HCT116 (cell line): ENCODE measurements around the gene TADA2B. TPM values are rescaled to one million over a fixed set of nuclear protein-coding genes. Genes with fewer than 3 reads are reported as not detected.

Source experiments
- ATAC-seq: fragments of 200-7000 bp; cut with Tn5 transposase; 2 replicates; pipeline ENCODE4 v1.9.1; 2020; ENCODE audit warnings: mild to moderate bottlenecking, moderate library complexity
- BruUV-seq: library from RNA; stranded (reverse); fragments of 400-500 nt; replicated peaks from 2 replicates; lab custom pipeline; 2021; lab: Mats Ljungman, UMichigan
- CTCF ChIA-PET: fragments of 300-600 bp; sonication (Branson Sonifier 250); formaldehyde crosslinking; loops from one replicate; lab custom pipeline; 2021; ENCODE audit warnings: antibody characterized with exemption; lab: Charles Lee
- POLR2A ChIA-PET: fragments of 300-600, 350-600 bp; sonication (Branson Sonifier 250); formaldehyde crosslinking; loops from one replicate; lab custom pipeline; 2021; ENCODE audit warnings: antibody characterized with exemption; lab: Charles Lee
- RAD21 ChIA-PET, 2 experiments: fragments of 300-600 bp; sonication (Branson Sonifier 250); formaldehyde crosslinking; loops; one replicate each; lab custom pipeline; 2023; ENCODE audit warnings: low total read pairs in 2 of 2; ENCODE audit not compliant: uncharacterized antibody in 2 of 2, unreplicated experiment in 2 of 2, low non-redundant PET in 1 of 2; lab: Charles Lee
- DNase-seq: peaks from one replicate; pipeline ENCODE4 v3.0.0-alpha.2; 2010; ENCODE audit warnings: low read depth, low spot score
- H2AFZ ChIP-seq: fragments of 200-600 bp; shearing (Covaris generic), sonication (generic); 2 replicates; pipeline ENCODE4 v1.6.1; 2017; ENCODE audit warnings: low read depth, mixed run types, mixed read lengths, antibody characterized with exemption, low read length; ENCODE audit not compliant: poor library complexity, severe bottlenecking
- H3K27ac ChIP-seq: 2 replicates; pipeline ENCODE4 v1.5.1; 2012; ENCODE audit warnings: low read depth, low read length
- H3K27me3 ChIP-seq: fragments of 200-600 bp; sonication (generic); 2 replicates; pipeline ENCODE4 v1.6.1; 2016; ENCODE audit warnings: mixed run types, low read length, mixed read lengths; ENCODE audit not compliant: insufficient read depth
- H3K36me3 ChIP-seq, 2 experiments: fragments of 200-500 bp in 1 of 2; fragments of 200-600 bp in 1 of 2; sonication (Bioruptor generic) in 1 of 2; sonication (generic) in 1 of 2; 2 replicates each; pipeline versions ENCODE4 v1.5.1 to v1.6.1; 2014 to 2016; ENCODE audit warnings: low read length in 2 of 2, inconsistent platforms in 1 of 2, mixed read lengths in 1 of 2, mixed run types in 1 of 2; ENCODE audit not compliant: insufficient read depth in 2 of 2, control insufficient read depth in 1 of 2
- H3K4me1 ChIP-seq, 2 experiments: fragments of 200-600 bp in 1 of 2; sonication (generic) in 1 of 2; 2 replicates each; pipeline versions ENCODE4 v1.5.1 to v1.6.1; 2012 to 2017; ENCODE audit warnings: low read length in 2 of 2, inconsistent platforms in 1 of 2, mild to moderate bottlenecking in 1 of 2, mixed read lengths in 1 of 2, mixed run types in 1 of 2, moderate library complexity in 1 of 2; ENCODE audit not compliant: insufficient read depth in 2 of 2, control insufficient read depth in 1 of 2
- H3K4me2 ChIP-seq: fragments of 200-600 bp; sonication (generic); 2 replicates; pipeline ENCODE4 v1.6.1; 2017; ENCODE audit warnings: mixed run types, low read length, mixed read lengths
- H3K4me3 ChIP-seq, 2 experiments: fragments of 200-600 bp in 1 of 2; sonication (generic) in 1 of 2; replicated peaks in 1 of 2; 2 replicates each; pipeline ENCODE4 v1.5.1; 2011 to 2016; ENCODE audit warnings: low read length in 2 of 2, control low read depth in 1 of 2, low read depth in 1 of 2, mild to moderate bottlenecking in 1 of 2, mixed read lengths in 1 of 2, mixed run types in 1 of 2
- H3K79me2 ChIP-seq: fragments of 200-600 bp; sonication (generic); 2 replicates; pipeline ENCODE4 v1.6.1; 2017; ENCODE audit warnings: mild to moderate bottlenecking, mixed run types, low read length, moderate library complexity, mixed read lengths; ENCODE audit not compliant: insufficient read depth
- H3K9ac ChIP-seq: fragments of 200-600 bp; sonication (generic); 2 replicates; pipeline ENCODE4 v1.6.1; 2016; ENCODE audit warnings: low read length, mixed read lengths
- H3K9me2 ChIP-seq: fragments of 200-600 bp; sonication (generic), shearing (Covaris generic); 2 replicates; pipeline ENCODE4 v1.6.1; 2017; ENCODE audit warnings: mixed run types, mild to moderate bottlenecking, moderate library complexity; ENCODE audit not compliant: insufficient read depth
- H3K9me3 ChIP-seq, 2 experiments: fragments of 200-500 bp in 1 of 2; fragments of 200-600 bp in 1 of 2; sonication (Bioruptor generic) in 1 of 2; sonication (generic) in 1 of 2; 2 replicates each; pipeline ENCODE4 v1.6.1; 2014 to 2017; ENCODE audit warnings: low read length in 2 of 2, mixed read lengths in 2 of 2, inconsistent platforms in 1 of 2, low read depth in 1 of 2, mild to moderate bottlenecking in 1 of 2, mixed run types in 1 of 2, moderate library complexity in 1 of 2; ENCODE audit not compliant: control insufficient read depth in 1 of 2, insufficient read depth in 1 of 2
- H4K20me1 ChIP-seq: fragments of 200-600 bp; sonication (generic), shearing (Covaris generic); 2 replicates; pipeline ENCODE4 v1.6.1; 2017; ENCODE audit warnings: mixed run types, mild to moderate bottlenecking, moderate library complexity; ENCODE audit not compliant: insufficient read depth
- CBX3 ChIP-seq: IDR thresholded peaks from 2 replicates; pipeline ENCODE4 v1.6.1; 2012; ENCODE audit warnings: low read depth
- CTCF ChIP-seq, 3 experiments: fragments of 200-600 bp in 1 of 3; sonication (generic) in 1 of 3; IDR thresholded peaks in 2 of 3; conservative IDR thresholded peaks in 1 of 3; 2 replicates each; pipeline ENCODE4 v1.5.1; 2012 to 2017; ENCODE audit warnings: low read depth in 2 of 3, low read length in 2 of 3, antibody characterized with exemption in 1 of 3, borderline replicate concordance in 1 of 3, control low read depth in 1 of 3, mild to moderate bottlenecking in 1 of 3, mixed read lengths in 1 of 3, mixed run types in 1 of 3, moderate library complexity in 1 of 3; ENCODE audit not compliant: insufficient read depth in 1 of 3
- EGR1 ChIP-seq: IDR thresholded peaks from 2 replicates; pipeline ENCODE4 v1.6.1; 2012; ENCODE audit warnings: low read depth
- MAX ChIP-seq: IDR thresholded peaks from 2 replicates; pipeline ENCODE4 v1.6.1; 2012
- SP1 ChIP-seq: IDR thresholded peaks from 2 replicates; pipeline ENCODE4 v1.6.1; 2012; ENCODE audit warnings: low read depth
- YY1 ChIP-seq: IDR thresholded peaks from 2 replicates; pipeline ENCODE4 v1.6.1; 2011; ENCODE audit warnings: low read length, low read depth, moderate library complexity, mild to moderate bottlenecking; ENCODE audit not compliant: insufficient replicate concordance; ENCODE audit errors: extremely low read depth
- ZBTB33 ChIP-seq: IDR thresholded peaks from 2 replicates; pipeline ENCODE4 v1.6.1; 2011; ENCODE audit warnings: mild to moderate bottlenecking, low read length, moderate library complexity; ENCODE audit not compliant: insufficient replicate concordance; ENCODE audit errors: extremely low read depth
- intact Hi-C: fragments of 100-400 bp; cut with micrococcal nuclease; formaldehyde crosslinking; loops from 2 replicates; pipeline ENCODE4 v1.10.0; 2022
- total RNA-seq: library from RNA; stranded (reverse); gene quantifications from one replicate; pipeline ENCODE4 v1.2.1, GENCODE V29; 2021; ENCODE audit not compliant: unreplicated experiment

Gene TADA2B
- total RNA-seq, 1 experiment from 2014 or later: 13.4 TPM

- Histone ChIP-seq H3K79me2 (peaks cover 52% of the 10 kb centered on the region), H3K27me3 (no peaks in the 10 kb centered on the region), H3K4me3 (no peak overlapping the region), H3K36me3 (no peaks in the 10 kb centered on the region), H3K9ac (no peak overlapping the region), H3K9me3 (no peaks in the 10 kb centered on the region)
- ChIA-PET CTCF (no interaction called here), RAD21 (interaction anchor here in 1 of 2 experiments (0.6 kb wide), 1 partner anchor 573 kb away, joined by 6 read pairs; no protein-coding TSS in a partner anchor), POLR2A (no interaction called here)
- DNase-seq: no peak
- intact Hi-C loops: no loop called here
- TF ChIP-seq ZBTB33 (no peak), EGR1 (no peak), MAX (no peak), CBX3 (no peak), CTCF (IDR thresholded peaks at IDR 0.05 in 2 of 3, conservative IDR thresholded peaks at IDR 0.05 in 1 of 3; ENCODE audit: borderline replicate concordance in 1 of 3, insufficient read depth in 1 of 3, low read depth in 2 of 3, low read length in 2 of 3) (no peak), SP1 (no peak), YY1 (no peak)
- TF ChIP-seq, all 23 proteins: peak for 0
- BruUV-seq: no TSS peak
- Histone ChIP-seq H3K9me2 (no peaks in the 10 kb centered on the region), H3K4me1 (peaks cover 12 to 22% of the 10 kb centered on the region in 2 experiments; a peak in 2 of 4 replicates), H3K27ac (no peak overlapping the region), H4K20me1 (no peaks in the 10 kb centered on the region), H2AFZ (no peak overlapping the region), H3K4me2 (no peak overlapping the region)
- ATAC-seq: no peak
These were observed 3.1 kb downstream of the TADA2B start for GRCh38 chr4:7045961-7046921.
